HuH-7.5 (cell line): ENCODE data around the gene GRB14.
"Not testable (repeated sequence)": the region's sequence is repeated elsewhere in the genome, so short reads cannot be mapped to it uniquely, and the experiment has no call there.

Source experiments
- DNase-seq: peaks from one replicate; pipeline ENCODE4 v3.0.0; 2011; ENCODE audit warnings: low spot score

GRB14 gene

DNA sequence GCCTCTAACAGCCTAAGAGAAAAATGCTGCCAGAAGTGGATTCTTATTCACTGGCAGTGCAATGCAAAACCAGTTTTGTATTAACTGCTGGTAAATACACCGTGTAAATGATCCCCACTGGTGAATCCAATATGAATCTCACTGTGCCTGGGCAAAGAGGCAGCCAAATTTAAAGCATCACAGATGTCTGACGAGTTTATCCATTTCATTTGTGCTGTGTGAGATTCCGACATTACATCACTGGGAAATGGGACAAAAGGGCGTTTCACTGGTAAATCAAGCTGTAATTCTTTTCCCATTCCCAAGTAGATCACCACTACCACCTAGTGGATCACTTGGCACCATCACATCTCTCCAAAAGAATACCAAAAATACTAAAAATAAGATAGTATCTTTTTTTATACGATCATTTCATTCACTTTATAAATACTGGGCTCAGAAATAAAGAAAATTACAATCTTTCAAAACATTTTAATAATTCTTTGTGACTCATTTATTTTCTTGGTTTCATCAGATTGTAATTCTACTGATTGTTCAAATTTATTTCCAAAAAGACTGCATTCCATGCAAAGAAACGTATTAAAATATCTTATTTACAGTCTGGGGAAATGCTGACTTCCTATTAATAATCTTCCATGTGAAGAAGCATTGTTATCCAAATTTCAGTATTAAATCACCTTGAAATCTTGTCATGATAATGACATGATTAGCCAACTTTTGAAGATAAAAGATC is 125.6 kb downstream of the GRB14 start:
- DNase-seq, result no peak

DNA sequence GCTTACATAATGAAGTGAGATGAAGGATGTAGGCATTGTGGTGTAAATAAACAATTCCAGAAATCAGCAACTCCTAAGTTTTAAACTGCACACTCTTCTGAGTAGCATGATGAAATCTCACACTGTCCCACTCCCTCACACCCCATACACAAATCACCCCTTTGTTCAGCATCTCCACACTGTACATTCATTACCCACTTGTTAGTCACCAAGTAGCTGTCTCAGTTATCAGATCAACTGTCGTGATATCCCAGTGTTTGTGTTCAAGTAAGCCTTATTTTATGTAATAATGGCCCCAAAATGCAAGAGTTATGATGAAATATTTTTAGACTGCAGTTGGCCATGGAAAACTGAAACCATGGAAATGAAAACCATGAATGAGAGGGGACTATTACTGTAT is 135.7 kb downstream of the GRB14 start:
- DNase-seq, result no peak

DNA sequence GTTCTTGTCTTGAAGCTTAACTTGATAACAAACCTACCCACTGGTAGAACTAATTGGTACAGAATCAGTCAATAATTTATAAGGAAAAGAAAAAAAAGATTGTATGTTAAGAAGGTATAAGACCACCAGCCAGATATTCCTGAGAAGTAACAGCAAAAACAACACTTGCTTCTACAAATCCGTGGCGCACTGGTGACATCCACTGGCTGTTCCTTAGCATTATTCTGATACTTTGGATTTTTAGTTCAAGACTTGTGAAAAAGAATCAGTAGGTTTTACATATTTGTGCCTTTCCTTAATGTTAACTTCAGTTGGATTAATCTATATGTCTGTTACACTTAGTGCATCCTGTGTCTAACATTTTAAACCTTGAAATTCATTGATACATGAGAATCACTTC is 141.8 kb downstream of the GRB14 start:
- no peak for DNase-seq

DNA sequence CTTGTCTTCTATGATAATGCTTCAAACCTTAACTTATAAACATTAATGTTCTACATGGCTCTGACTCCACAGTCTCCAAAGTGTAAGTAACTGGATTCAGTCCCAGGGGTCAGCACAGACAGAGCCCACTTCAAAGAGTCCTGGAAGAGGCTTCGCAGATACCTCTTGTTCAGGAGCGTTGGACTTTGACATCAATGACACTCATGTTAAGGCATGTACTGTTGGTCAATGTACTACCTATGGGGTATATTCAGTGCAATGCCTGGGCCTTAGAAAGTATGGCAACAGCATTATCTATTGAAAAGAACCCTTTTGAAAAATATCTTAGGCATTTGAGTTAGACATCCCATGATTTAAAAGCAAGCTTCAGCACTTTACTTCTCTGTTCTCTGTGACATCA is 143.1 kb downstream of the GRB14 start:
- DNase-seq, result no peak

DNA sequence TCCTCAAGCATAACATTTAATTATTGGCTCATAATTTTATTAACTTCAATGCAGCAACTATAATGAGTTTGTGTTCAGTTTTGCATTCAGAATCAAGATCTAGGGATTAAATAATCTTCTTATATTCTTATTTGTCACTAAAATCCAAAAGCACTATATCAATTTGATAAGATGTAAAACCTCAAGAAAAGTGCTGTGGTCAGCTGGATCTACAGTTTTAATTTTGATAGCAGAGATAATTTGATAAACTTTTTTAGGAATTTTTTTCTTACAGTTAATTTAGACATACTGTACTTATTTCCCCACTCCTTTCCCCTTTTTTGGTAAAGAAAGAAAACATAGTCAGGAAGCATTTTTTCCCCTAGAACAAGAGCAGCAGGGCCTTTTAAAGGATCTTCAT is 146.4 kb downstream of the GRB14 start:
- no peak for DNase-seq

DNA sequence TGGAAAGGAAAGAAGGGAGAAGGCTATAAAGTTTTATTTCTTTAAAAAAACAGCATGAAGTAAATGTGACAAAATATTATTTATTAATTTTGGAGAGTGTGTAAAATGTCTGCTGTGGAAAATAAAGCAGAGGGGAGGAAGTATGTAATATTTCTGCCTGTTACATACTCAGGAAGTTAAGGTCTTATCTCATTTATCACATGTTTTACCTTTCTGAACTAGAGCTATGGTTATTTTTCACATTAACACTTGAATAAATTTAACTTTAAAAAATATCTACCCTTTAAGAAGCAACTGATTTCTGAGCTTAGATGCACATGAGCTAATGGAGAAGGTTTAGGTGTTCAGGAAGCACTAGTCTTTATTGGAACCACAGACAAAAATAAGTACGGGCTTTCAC is 148.3 kb downstream of the GRB14 start:
- no peak for DNase-seq

DNA sequence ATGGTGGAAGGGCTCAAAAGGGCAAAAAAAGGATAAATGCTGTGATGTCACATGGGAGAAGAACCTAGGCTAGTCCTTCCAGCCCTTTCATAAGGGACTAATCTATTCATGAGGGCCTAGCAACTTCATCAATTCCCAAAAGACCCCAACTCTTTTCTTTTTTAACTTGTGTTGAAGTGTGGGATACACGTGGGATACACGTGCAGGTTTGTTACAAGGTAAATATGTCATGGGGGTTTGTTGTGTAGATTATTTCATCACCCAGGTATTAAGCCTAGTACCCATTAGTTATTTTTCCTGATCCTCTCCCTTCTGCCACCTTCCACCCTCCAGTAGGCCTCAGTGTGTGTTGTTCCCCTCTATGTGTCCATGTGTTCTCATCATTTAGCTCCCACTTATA is 156.2 kb downstream of the GRB14 start:
- DNase-seq, result not testable (repeated sequence)

DNA sequence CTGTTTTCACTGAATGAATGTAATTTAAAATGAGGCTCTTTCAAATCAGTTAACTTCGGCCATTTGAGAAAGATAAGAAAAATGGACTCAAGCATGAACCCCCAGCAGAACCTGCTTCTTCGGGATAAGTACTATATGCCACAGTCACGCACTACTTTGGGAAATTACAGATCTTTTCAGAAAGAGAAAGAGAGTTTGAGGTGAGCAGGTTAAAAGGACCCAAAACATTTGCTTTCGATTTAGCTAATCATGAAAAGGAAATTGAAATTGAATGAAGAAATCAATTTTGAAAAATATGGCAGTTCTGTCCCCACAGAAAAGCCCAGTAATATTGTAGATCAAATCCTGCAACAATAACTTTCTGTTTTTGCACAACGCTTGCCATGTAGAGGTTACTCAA is 156.9 kb downstream of the GRB14 start:
- no peak for DNase-seq

DNA sequence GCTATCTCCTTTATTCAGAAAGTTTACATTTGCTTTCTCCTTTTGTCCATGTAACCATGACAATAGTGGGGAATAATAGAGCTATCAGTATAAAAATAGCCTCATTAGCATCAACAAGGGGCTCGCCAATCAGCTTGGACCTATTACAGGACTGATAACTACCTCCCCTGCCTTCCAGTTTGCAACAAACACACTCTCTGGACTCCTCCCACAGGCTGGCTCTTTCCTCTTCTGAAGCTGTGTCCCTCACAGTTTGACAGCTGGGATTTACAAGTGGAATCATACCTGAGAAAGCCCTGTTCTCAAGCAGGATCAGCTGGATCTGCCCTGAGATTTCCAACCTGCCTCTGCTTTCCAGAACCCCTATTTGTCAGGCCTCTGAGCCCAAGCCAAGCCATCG is 162.5 kb downstream of the GRB14 start:
- DNase-seq, result no peak

DNA sequence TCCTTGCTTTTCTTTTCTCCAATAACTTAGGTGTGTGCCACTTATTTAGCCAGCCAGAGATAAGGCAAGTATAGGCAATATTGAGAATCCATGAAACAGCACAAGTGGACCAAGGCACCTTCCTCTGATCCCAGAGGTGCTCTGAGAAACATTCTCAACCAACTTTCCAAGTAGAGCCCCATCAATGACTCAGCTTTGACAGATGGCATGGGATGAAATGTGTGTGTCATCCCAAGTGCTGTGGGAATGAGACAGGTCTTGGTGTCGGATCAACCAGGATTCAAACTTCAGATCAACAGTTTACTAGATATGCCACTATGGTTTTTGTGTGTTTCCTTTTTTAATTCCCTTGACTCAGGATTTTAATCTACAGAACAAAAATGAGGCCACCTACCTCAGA is 164.0 kb downstream of the GRB14 start:
- no peak for DNase-seq

DNA sequence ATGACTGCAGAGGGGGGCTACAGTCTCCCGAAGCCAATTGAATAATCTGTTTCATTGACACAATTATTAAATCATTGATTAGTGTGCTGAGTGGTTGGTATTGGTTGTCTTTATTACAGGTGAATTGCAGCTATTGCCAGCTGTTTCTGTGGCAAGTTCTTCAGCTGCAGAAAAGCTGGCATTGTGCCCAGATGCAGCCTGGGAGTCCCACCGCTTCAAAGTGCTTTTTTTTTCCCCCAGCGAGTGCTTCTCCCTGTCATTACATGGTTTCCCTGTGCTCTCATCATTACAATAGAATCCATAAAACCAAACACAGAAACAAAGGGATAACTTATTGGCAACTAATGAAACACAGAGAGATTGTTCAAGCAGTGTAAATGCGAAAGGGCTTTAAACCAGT is 164.7 kb downstream of the GRB14 start:
- DNase-seq, result no peak

DNA sequence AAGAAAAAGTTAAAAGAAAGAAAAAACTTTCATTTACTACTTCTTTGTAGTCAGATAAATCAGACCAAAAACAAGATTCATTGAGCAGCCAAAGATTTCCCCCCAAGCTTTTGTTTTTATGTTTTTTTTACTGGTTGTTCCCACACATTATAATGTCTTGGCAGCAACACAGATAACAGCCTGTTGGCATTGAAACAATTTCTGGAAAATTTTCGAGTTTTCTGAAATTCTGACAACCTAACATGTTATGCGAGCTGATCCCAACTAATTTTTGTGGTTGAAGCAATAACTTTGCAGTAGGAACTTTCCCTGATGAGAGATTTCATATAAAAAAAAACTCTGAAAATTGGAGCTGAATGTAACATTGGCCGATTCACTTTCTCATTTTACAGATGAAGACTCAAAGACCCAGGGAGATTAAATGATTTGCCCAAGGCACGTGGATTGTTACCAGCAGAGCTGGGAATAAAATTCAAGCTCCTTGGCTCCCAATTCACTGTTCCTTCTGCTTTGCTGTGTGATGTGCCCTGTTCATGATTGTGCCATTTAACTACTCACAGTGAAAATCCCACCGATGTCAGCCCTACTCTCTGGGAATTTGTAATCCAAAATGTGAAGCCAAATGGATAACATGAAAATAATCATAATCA is 167.5 kb downstream of the GRB14 start:
- no peak for DNase-seq

DNA sequence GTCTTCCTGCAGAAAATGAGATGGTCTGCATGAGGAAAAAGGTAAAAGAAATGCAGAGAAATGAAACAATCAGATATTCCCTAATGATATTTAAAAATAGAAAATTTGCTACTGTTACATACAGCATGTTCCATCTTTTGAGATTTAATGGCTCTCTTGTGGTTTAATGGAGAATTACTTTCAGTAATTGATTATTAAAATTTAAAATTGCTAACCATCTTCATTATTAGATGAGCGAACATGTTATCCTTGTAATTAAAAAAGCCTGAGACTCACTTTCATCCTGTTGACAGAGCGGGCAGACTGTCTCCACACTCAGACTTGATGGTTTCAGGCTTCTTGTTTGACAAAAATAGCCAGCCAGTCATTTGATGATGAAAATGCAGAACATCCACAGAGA is 171.0 kb downstream of the GRB14 start:
- no peak for DNase-seq

DNA sequence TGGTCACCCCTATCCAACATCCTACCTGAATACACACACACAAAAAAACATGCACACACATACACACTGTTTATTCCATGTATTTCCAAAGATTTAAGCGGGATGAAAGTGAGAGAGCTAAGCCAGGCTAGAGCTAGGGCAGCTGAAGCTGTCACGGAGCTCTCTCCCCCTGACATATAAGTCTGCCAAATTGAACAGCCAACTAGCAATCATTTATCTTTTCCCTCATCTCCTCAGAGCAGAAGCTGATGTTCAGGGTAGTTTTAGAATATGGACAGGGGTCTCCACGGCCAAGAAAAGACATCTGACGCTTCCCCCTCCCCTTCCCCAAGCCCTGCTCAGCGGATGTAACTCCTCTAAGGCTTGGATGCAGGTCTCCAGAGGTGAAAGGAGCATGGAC is 171.6 kb downstream of the GRB14 start:
- DNase-seq, result no peak

DNA sequence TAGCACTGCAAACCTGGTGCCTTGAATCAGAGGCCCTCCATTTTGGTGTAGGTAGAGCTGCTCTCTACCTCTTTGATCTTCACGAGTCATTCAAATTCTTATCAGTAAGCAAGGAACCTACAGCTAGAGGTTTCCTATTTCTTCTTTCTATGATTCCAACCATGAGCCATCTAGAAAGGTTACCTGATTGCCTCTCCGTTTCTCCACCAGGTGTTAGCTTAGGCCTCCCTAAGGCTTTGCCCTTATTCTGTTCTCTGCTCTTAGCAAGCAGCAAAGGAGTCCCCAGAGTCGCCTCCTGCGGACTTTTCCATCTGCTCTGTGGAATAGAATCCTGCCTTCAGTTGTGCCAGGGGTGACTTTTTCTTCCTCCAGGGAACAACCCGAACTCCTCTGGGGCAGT is 173.6 kb downstream of the GRB14 start:
- DNase-seq, result no peak
